ENCODE measurements around the gene ENTPD2.

Gene ENTPD2

DNA sequence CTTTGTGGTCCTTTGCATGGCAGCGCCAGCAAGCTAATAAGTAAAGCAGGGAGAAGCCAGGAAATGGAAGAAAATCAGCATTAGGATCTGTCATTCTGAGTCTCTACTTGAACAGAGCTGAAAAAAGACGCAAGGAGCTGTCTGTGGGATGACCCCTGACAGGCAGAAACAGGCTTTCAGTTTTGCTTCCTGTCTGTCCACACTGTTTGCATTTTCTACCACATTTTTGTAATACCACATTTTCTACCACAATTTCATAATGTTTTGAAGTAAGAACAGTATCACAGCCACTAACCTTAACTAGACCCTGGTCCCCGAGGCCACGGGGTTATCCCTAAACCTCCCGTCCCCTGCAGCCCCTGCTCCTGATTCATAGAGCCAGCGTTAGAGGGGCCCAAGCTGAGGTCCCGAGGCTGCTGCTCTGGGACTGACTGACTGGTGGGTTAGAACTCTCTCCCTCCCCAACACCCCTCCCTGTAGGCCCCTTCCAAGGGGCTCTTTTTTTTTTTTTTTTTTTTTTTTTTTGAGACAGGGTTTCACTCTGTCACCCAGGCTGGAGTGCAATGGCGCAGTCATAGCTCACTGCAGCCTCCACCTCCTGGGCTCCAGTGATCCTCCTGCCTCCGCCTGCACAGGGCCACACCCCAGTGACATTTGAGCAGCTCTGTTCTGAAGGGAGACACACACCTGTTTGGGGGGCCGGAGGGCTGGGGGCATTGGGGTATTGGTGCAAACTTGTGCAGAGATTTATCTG lies 53.5 kb downstream of the ENTPD2 start:
- TF ChIP-seq ZFX (IDR thresholded peaks at IDR 0.05) = no peak
- TF ChIP-seq, protein P1, sequence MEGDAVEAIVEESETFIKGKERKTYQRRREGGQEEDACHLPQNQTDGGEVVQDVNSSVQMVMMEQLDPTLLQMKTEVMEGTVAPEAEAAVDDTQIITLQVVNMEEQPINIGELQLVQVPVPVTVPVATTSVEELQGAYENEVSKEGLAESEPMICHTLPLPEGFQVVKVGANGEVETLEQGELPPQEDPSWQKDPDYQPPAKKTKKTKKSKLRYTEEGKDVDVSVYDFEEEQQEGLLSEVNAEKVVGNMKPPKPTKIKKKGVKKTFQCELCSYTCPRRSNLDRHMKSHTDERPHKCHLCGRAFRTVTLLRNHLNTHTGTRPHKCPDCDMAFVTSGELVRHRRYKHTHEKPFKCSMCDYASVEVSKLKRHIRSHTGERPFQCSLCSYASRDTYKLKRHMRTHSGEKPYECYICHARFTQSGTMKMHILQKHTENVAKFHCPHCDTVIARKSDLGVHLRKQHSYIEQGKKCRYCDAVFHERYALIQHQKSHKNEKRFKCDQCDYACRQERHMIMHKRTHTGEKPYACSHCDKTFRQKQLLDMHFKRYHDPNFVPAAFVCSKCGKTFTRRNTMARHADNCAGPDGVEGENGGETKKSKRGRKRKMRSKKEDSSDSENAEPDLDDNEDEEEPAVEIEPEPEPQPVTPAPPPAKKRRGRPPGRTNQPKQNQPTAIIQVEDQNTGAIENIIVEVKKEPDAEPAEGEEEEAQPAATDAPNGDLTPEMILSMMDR (conservative IDR thresholded peaks at IDR 0.05) = no peak
- H3K27ac ChIP-seq = no peak overlapping the region
